ENCODE measurements around the gene ZNF609. TPM values are rescaled to one million over a fixed set of nuclear protein-coding genes. Genes with fewer than 3 reads are reported as not detected.
A peak's percentile ranks its signal among the peaks of the same experiment; 100 is the strongest.

The ZNF609 gene, protein sequence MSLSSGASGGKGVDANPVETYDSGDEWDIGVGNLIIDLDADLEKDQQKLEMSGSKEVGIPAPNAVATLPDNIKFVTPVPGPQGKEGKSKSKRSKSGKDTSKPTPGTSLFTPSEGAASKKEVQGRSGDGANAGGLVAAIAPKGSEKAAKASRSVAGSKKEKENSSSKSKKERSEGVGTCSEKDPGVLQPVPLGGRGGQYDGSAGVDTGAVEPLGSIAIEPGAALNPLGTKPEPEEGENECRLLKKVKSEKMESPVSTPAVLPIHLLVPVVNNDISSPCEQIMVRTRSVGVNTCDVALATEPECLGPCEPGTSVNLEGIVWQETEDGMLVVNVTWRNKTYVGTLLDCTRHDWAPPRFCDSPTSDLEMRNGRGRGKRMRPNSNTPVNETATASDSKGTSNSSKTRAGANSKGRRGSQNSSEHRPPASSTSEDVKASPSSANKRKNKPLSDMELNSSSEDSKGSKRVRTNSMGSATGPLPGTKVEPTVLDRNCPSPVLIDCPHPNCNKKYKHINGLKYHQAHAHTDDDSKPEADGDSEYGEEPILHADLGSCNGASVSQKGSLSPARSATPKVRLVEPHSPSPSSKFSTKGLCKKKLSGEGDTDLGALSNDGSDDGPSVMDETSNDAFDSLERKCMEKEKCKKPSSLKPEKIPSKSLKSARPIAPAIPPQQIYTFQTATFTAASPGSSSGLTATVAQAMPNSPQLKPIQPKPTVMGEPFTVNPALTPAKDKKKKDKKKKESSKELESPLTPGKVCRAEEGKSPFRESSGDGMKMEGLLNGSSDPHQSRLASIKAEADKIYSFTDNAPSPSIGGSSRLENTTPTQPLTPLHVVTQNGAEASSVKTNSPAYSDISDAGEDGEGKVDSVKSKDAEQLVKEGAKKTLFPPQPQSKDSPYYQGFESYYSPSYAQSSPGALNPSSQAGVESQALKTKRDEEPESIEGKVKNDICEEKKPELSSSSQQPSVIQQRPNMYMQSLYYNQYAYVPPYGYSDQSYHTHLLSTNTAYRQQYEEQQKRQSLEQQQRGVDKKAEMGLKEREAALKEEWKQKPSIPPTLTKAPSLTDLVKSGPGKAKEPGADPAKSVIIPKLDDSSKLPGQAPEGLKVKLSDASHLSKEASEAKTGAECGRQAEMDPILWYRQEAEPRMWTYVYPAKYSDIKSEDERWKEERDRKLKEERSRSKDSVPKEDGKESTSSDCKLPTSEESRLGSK (N-terminal part only)
- polyA plus RNA-seq (11.8 to 16.9 TPM (median 12.8 TPM) in 3 replicates), polyA minus RNA-seq (21.4 to 75.7 TPM (median 72.0 TPM) in 3 replicates)
- polyA plus RNA-seq (2011; ENCODE audit: low read depth), result 8.6 TPM
- polyA plus RNA-seq (2011; cell fraction: cytosol; rRNA removed), result 18.6 TPM in 2 replicates
- 36.2 and 36.6 TPM in 2 replicates for polyA plus RNA-seq (2011; cell fraction: nucleus; rRNA removed)
- polyA plus RNA-seq (2012; ENCODE audit: low replicate concordance), result 10.5 and 13.9 TPM in 2 replicates
- polyA minus RNA-seq (2011; cell fraction: cytosol; rRNA and poly(A)+ RNA removed), result 8.1 TPM
- 19.6 and 58.2 TPM in 2 replicates for polyA minus RNA-seq (2011; cell fraction: nucleus; rRNA and poly(A)+ RNA removed)

DNA sequence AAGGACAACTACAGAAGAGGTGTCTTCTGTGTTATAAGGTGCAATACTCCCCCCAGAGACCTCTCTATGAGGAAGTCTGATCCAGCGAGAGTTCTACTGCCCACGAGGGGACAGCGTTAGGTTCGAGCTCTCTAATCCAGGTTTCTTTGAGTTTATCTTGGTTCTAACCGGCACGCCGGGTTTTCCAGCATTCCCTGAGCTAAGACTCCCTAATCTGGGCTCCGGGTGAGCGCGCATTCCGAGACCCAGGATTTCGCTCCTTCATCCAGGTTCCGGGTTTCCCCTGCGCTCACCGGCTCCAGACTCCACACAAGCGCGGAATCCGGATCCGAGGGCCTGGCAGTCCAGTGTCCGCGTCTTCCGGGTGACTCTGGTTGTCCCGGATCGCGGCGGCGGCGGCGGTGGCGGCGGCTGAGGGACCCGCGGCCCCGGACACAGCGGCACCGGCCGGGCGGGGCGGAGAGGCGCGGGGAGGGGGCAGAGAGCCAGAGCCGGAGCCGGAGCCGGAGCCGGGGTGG lies at the start of gene ZNF609:
TSS of gene ZNF609 (plus strand) at position 373 of the 518 bp plus-strand sequence. CDS start 38,842 bp downstream, outside the sequence.
- Histone ChIP-seq H3K36me3 (ENCODE audit: control insufficient read depth in 2 of 2, extremely low read depth in 1 of 2, insufficient read depth in 2 of 2, low read length in 2 of 2) (peaks cover 1 to 3% of the 10 kb centered on the region in 2 experiments), H3K27me3 (ENCODE audit: control insufficient read depth, extremely low read depth, insufficient read depth, low read length) (no peaks in the 10 kb centered on the region), H2AFZ (ENCODE audit: control insufficient read depth, low read length) (peak within 1 kb of the TSS; percentile 69), H3K9ac (ENCODE audit: control insufficient read depth, extremely low read depth, insufficient read depth, low read length) (peak within 1 kb of the TSS; percentile 73), H4K20me1 (ENCODE audit: control insufficient read depth, extremely low read depth, insufficient read depth, low read length) (peaks cover 13% of the 10 kb centered on the region), H3K9me1 (ENCODE audit: control insufficient read depth, extremely low read depth, insufficient read depth, low read length) (no peaks in the 10 kb centered on the region), H3K4me3 (ENCODE audit: control insufficient read depth in 2 of 3, extremely low read depth in 1 of 3, insufficient read depth in 2 of 3, low read depth in 1 of 3, low read length in 3 of 3) (peak within 1 kb of the TSS; percentile 48 to 82 (median 72)), H3K79me2 (ENCODE audit: control insufficient read depth, insufficient read depth, low read length) (peaks cover 42% of the 10 kb centered on the region), H3K4me1 (ENCODE audit: control insufficient read depth, extremely low read depth, insufficient read depth, low read length) (peaks cover 16% of the 10 kb centered on the region), H3K4me2 (ENCODE audit: control insufficient read depth, extremely low read depth, insufficient read depth, low read depth, low read length) (peak within 1 kb of the TSS; percentile 93), H3K9me3 (ENCODE audit: control insufficient read depth, low read depth, low read length) (no peaks in the 10 kb centered on the region), H3K27ac (ENCODE audit: control insufficient read depth, insufficient read depth, low read length) (peak within 1 kb of the TSS; percentile 74)
- dilution Hi-C loops (cut with MboI; ENCODE audit: extremely low pct_ligation_motif_present, low sequenced_read_pairs), result no loop called here
- TF ChIP-seq EZH2 (IDR thresholded peaks at IDR 0.05; ENCODE audit: low read length), result no peak
- DNase-seq (ENCODE audit: low read depth, low spot score) (peak; percentile 77), FAIRE-seq (no peak)

DNA sequence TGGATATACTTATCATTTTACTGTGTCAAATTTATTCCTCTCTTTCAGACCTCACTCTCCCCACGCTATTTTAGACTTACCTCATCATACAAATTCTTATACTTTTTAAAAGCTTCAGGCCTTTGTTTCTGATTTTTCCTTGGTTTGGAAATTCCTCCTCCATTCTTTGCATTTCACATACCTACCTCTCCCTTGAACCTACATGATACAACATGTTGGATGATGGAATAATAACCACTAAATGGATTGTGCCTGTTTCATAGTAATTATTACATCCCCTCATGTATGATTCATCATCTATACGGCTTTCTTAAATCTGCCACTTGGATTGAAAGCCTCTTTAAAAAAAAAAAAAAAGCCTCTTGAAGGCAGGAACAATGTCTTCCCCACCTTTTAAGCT lies 48.2 kb upstream of the ZNF609 start:
- H3K9ac ChIP-seq (ENCODE audit: control insufficient read depth, extremely low read depth, insufficient read depth, low read length), result peak overlapping the region; percentile 56
- peak overlapping the region; percentile 64 for H3K4me2 ChIP-seq (ENCODE audit: control insufficient read depth, extremely low read depth, insufficient read depth, low read depth, low read length)
- peaks cover 6% of the 10 kb centered on the region for H3K4me1 ChIP-seq (ENCODE audit: control insufficient read depth, extremely low read depth, insufficient read depth, low read length)
- H3K9me1 ChIP-seq (ENCODE audit: control insufficient read depth, extremely low read depth, insufficient read depth, low read length), result no peaks in the 10 kb centered on the region
- no peaks in the 10 kb centered on the region for H3K27me3 ChIP-seq (ENCODE audit: control insufficient read depth, extremely low read depth, insufficient read depth, low read length)
- H3K79me2 ChIP-seq (ENCODE audit: control insufficient read depth, insufficient read depth, low read length), result no peaks in the 10 kb centered on the region
- H3K36me3 ChIP-seq (ENCODE audit: control insufficient read depth in 2 of 2, extremely low read depth in 1 of 2, insufficient read depth in 2 of 2, low read length in 2 of 2), result peaks cover 22 to 27% of the 10 kb centered on the region in 2 experiments
- TF ChIP-seq, protein P1, sequence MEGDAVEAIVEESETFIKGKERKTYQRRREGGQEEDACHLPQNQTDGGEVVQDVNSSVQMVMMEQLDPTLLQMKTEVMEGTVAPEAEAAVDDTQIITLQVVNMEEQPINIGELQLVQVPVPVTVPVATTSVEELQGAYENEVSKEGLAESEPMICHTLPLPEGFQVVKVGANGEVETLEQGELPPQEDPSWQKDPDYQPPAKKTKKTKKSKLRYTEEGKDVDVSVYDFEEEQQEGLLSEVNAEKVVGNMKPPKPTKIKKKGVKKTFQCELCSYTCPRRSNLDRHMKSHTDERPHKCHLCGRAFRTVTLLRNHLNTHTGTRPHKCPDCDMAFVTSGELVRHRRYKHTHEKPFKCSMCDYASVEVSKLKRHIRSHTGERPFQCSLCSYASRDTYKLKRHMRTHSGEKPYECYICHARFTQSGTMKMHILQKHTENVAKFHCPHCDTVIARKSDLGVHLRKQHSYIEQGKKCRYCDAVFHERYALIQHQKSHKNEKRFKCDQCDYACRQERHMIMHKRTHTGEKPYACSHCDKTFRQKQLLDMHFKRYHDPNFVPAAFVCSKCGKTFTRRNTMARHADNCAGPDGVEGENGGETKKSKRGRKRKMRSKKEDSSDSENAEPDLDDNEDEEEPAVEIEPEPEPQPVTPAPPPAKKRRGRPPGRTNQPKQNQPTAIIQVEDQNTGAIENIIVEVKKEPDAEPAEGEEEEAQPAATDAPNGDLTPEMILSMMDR (optimal IDR thresholded peaks at IDR 0.05 in 1 of 3, IDR thresholded peaks at IDR 0.05 in 1 of 3, conservative IDR thresholded peaks at IDR 0.05 in 1 of 3; ENCODE audit: extremely low read depth in 1 of 3, insufficient read depth in 2 of 3, low read length in 3 of 3), result no peak
- TF ChIP-seq EZH2 (IDR thresholded peaks at IDR 0.05; ENCODE audit: low read length), result no peak
- DNase-seq (ENCODE audit: low read depth, low spot score) (peak; percentile 88), FAIRE-seq (peak; percentile 59)
- dilution Hi-C loops (cut with MboI; ENCODE audit: extremely low pct_ligation_motif_present, low sequenced_read_pairs), result no loop called here
- H2AFZ ChIP-seq (ENCODE audit: control insufficient read depth, low read length), result peak overlapping the region; percentile 56
- H3K9me3 ChIP-seq (ENCODE audit: control insufficient read depth, low read depth, low read length), result no peaks in the 10 kb centered on the region
- peak overlapping the region in 1 of 3 experiments; percentile 25 for H3K4me3 ChIP-seq (ENCODE audit: control insufficient read depth in 2 of 3, extremely low read depth in 1 of 3, insufficient read depth in 2 of 3, low read depth in 1 of 3, low read length in 3 of 3)
- no peaks in the 10 kb centered on the region for H4K20me1 ChIP-seq (ENCODE audit: control insufficient read depth, extremely low read depth, insufficient read depth, low read length)
- peak overlapping the region; percentile 92 for H3K27ac ChIP-seq (ENCODE audit: control insufficient read depth, insufficient read depth, low read length)
